Body of pancreas (tissue), 4 donors: ENCODE measurements around the gene SGPL1.

Source experiments
- CTCF ChIP-seq, 7 experiments: fragments of 450-650 bp in 4 of 7; fragments of 200-600 bp in 3 of 7; sonication (generic) in 3 of 7; IDR thresholded peaks; one replicate each; pipeline ENCODE4 v1.5.1; 2016 to 2019; ENCODE audit warnings: antibody characterized with exemption in 7 of 7
- POLR2A ChIP-seq, 3 donors: fragments of 450-650 bp; IDR thresholded peaks; one replicate each; pipeline ENCODE4 v1.6.1; 2016; ENCODE audit warnings: antibody characterized with exemption in 3 of 3, mild to moderate bottlenecking in 2 of 3

GRCh38 chr10:70815504-70816219 is at the start of gene SGPL1:
- TF ChIP-seq POLR2A (IDR thresholded peaks at IDR 0.05) (peak in 2 of 3 donors; percentile 63 to 67), CTCF (IDR thresholded peaks at IDR 0.05) (peak; percentile 80 to 100 (median 97))
